ENCODE measurements around the gene PIP5K1B. TPM values are rescaled to one million over a fixed set of nuclear protein-coding genes. Genes with fewer than 3 reads are reported as not detected.

Gene PIP5K1B
- total and polyA plus RNA-seq, 2 donors (not counting 1 experiment from before 2014, with no cell fraction given): under 0.01 to 0.03 TPM

DNA sequence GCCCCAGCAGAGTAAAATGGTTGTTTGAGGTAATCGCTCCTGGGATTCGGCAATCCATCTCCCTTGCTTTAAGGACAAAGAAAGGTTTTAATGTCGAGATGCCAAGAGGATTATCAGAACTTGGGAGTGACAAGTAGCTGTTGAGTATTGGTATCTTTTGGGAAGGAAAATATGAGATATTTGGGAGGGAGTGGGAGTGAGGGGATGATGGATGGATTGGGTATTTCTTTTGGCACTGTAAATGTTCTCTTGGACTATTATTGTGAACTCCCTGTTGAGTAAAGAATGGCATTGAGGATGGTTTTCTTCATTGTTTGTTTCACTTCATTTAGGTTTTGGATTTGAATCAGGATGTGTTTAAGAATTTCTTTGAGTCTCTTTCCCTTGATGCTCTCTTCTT is 86.1 kb downstream of the PIP5K1B start:
- Histone ChIP-seq H3K27ac (ENCODE audit: insufficient read depth, low read length) (no peak overlapping the region), H3K4me3 (replicated peaks in 1 of 4; ENCODE audit: control extremely low read depth in 1 of 4, insufficient read depth in 1 of 4, low read depth in 3 of 4, low read length in 4 of 4) (no peak overlapping the region), H2AFZ (ENCODE audit: low read length) (no peak overlapping the region), H3K36me3 (ENCODE audit: control insufficient read depth, insufficient read depth, low read length) (no peaks in the 10 kb centered on the region), H3K79me2 (ENCODE audit: control insufficient read depth, insufficient read depth, low read length) (no peaks in the 10 kb centered on the region), H3K9me3 (ENCODE audit: control insufficient read depth, insufficient read depth, low read depth, low read length) (no peaks in the 10 kb centered on the region), H3K4me2 (ENCODE audit: extremely low read depth, insufficient read depth, low read length) (no peak overlapping the region), H3K27me3 (ENCODE audit: control insufficient read depth, insufficient read depth, low read length) (no peaks in the 10 kb centered on the region), H3K4me1 (ENCODE audit: control insufficient read depth, extremely low read depth, insufficient read depth, low read length) (no peaks in the 10 kb centered on the region), H3K9ac (ENCODE audit: insufficient read depth, low read length) (no peak overlapping the region), H4K20me1 (ENCODE audit: control insufficient read depth, extremely low read depth, insufficient read depth, low read length) (no peaks in the 10 kb centered on the region)
- DNase-seq (ENCODE audit: low read depth in 2 of 2): no peak
- TF ChIP-seq EZH2 (IDR thresholded peaks at IDR 0.05; ENCODE audit: low read length, missing control alignments): no peak
- TF ChIP-seq, protein P1, sequence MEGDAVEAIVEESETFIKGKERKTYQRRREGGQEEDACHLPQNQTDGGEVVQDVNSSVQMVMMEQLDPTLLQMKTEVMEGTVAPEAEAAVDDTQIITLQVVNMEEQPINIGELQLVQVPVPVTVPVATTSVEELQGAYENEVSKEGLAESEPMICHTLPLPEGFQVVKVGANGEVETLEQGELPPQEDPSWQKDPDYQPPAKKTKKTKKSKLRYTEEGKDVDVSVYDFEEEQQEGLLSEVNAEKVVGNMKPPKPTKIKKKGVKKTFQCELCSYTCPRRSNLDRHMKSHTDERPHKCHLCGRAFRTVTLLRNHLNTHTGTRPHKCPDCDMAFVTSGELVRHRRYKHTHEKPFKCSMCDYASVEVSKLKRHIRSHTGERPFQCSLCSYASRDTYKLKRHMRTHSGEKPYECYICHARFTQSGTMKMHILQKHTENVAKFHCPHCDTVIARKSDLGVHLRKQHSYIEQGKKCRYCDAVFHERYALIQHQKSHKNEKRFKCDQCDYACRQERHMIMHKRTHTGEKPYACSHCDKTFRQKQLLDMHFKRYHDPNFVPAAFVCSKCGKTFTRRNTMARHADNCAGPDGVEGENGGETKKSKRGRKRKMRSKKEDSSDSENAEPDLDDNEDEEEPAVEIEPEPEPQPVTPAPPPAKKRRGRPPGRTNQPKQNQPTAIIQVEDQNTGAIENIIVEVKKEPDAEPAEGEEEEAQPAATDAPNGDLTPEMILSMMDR (conservative IDR thresholded peaks at IDR 0.05 in 1 of 2, IDR thresholded peaks at IDR 0.05 in 1 of 2; ENCODE audit: low read depth in 1 of 2, low read length in 2 of 2): no peak

DNA sequence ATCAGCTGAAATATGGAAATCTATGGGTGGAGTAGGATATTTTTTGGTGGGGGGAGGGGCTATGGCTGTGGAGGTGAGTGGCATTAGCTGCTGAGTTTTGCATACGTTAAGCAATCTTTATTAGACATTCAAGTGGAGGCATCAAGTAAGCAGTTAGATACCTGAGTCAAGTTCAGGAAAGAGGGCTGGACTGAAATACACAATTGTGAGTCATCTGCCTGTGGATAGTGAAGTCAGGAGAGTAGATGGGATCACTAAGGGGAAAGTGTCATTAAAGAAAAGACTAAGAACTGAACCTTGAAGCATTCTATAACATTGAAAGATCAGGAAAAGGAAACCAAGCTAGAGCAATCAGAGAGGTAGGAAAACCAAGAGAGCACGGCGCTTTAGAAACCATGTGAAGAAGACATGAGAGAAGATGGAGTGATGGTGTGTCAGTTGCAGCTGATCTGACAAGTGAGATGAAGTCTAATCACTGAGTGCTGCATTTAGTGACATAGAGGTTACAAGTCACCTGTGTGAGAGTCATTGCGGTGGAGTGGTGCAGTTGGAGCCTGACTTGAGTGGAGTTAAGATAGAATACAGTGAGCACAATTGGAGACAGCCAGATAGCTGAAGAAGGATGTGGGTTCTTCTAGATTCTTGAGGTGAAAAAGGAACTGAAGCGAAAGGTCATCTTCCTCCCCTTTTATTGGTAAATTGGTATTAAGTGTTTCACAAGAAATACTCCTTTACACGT is 88.7 kb downstream of the PIP5K1B start:
- TF ChIP-seq EZH2 (IDR thresholded peaks at IDR 0.05; ENCODE audit: low read length, missing control alignments): no peak
- TF ChIP-seq, protein P1 (conservative IDR thresholded peaks at IDR 0.05 in 1 of 2, IDR thresholded peaks at IDR 0.05 in 1 of 2; ENCODE audit: low read depth in 1 of 2, low read length in 2 of 2): no peak
- no peak for DNase-seq (ENCODE audit: low read depth in 2 of 2)
- no peaks in the 10 kb centered on the region for H3K9me3 ChIP-seq (ENCODE audit: control insufficient read depth, insufficient read depth, low read depth, low read length)

DNA sequence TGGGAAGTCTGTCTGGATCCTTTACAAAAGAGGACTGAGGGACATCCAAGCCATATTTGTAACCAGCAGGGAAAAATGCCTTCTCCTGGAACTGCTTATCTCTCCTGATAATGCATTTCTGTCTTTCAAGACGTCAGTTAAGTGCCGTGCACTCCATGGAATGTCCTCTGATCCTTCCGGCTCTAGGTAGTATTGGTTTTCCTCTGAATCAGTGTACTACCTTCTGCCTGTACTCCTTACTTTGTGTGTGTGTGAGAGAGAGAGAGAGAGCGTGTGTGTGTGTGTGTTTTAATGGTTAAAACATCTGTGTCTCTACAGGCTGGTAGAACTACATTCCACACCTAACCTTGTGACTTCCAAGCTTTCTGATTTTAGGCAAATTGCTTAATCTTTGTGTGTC is 89.9 kb downstream of the PIP5K1B start:
- H3K4me3 ChIP-seq (replicated peaks in 1 of 4; ENCODE audit: control extremely low read depth in 1 of 4, insufficient read depth in 1 of 4, low read depth in 3 of 4, low read length in 4 of 4): no peak overlapping the region
- H3K4me2 ChIP-seq (ENCODE audit: extremely low read depth, insufficient read depth, low read length): no peak overlapping the region
- H3K36me3 ChIP-seq (ENCODE audit: control insufficient read depth, insufficient read depth, low read length): no peaks in the 10 kb centered on the region
- no peaks in the 10 kb centered on the region for H4K20me1 ChIP-seq (ENCODE audit: control insufficient read depth, extremely low read depth, insufficient read depth, low read length)
- no peak overlapping the region for H2AFZ ChIP-seq (ENCODE audit: low read length)
- no peak for DNase-seq (ENCODE audit: low read depth in 2 of 2)
- H3K79me2 ChIP-seq (ENCODE audit: control insufficient read depth, insufficient read depth, low read length): no peaks in the 10 kb centered on the region
- H3K9me3 ChIP-seq (ENCODE audit: control insufficient read depth, insufficient read depth, low read depth, low read length): no peaks in the 10 kb centered on the region
- H3K27me3 ChIP-seq (ENCODE audit: control insufficient read depth, insufficient read depth, low read length): no peaks in the 10 kb centered on the region
- no peak overlapping the region for H3K9ac ChIP-seq (ENCODE audit: insufficient read depth, low read length)
- no peak overlapping the region for H3K27ac ChIP-seq (ENCODE audit: insufficient read depth, low read length)
- H3K4me1 ChIP-seq (ENCODE audit: control insufficient read depth, extremely low read depth, insufficient read depth, low read length): no peaks in the 10 kb centered on the region
- TF ChIP-seq, protein P1 (conservative IDR thresholded peaks at IDR 0.05 in 1 of 2, IDR thresholded peaks at IDR 0.05 in 1 of 2; ENCODE audit: low read depth in 1 of 2, low read length in 2 of 2): no peak

More for the DNA sequence above, 88.7 kb downstream of the PIP5K1B start:
- no peak overlapping the region for H3K9ac ChIP-seq (ENCODE audit: insufficient read depth, low read length)
- no peak overlapping the region for H3K4me2 ChIP-seq (ENCODE audit: extremely low read depth, insufficient read depth, low read length)
- H2AFZ ChIP-seq (ENCODE audit: low read length): no peak overlapping the region
- H3K27me3 ChIP-seq (ENCODE audit: control insufficient read depth, insufficient read depth, low read length): no peaks in the 10 kb centered on the region
- no peaks in the 10 kb centered on the region for H3K79me2 ChIP-seq (ENCODE audit: control insufficient read depth, insufficient read depth, low read length)
- H3K4me1 ChIP-seq (ENCODE audit: control insufficient read depth, extremely low read depth, insufficient read depth, low read length): no peaks in the 10 kb centered on the region
- H3K27ac ChIP-seq (ENCODE audit: insufficient read depth, low read length): no peak overlapping the region
- no peaks in the 10 kb centered on the region for H4K20me1 ChIP-seq (ENCODE audit: control insufficient read depth, extremely low read depth, insufficient read depth, low read length)
- no peak overlapping the region for H3K4me3 ChIP-seq (replicated peaks in 1 of 4; ENCODE audit: control extremely low read depth in 1 of 4, insufficient read depth in 1 of 4, low read depth in 3 of 4, low read length in 4 of 4)
- no peaks in the 10 kb centered on the region for H3K36me3 ChIP-seq (ENCODE audit: control insufficient read depth, insufficient read depth, low read length)

Data from fibroblast of lung (primary cell).